HCT116 (cell line): Measurements from ENCODE around the gene RAB3C. TPM values are rescaled to one million over a fixed set of nuclear protein-coding genes. Genes with fewer than 3 reads are reported as not detected.

ENCODE experiments used
- ATAC-seq: fragments of 200-7000 bp; cut with Tn5 transposase; 2 replicates; pipeline ENCODE4 v1.9.1; 2020; ENCODE audit warnings: mild to moderate bottlenecking, moderate library complexity
- BruUV-seq: library from RNA; stranded (reverse); fragments of 400-500 nt; replicated peaks from 2 replicates; lab custom pipeline; 2021; lab: Mats Ljungman, UMichigan
- CTCF ChIA-PET: fragments of 300-600 bp; sonication (Branson Sonifier 250); formaldehyde crosslinking; loops from one replicate; lab custom pipeline; 2021; ENCODE audit warnings: antibody characterized with exemption; lab: Charles Lee
- POLR2A ChIA-PET: fragments of 300-600, 350-600 bp; sonication (Branson Sonifier 250); formaldehyde crosslinking; loops from one replicate; lab custom pipeline; 2021; ENCODE audit warnings: antibody characterized with exemption; lab: Charles Lee
- RAD21 ChIA-PET, 2 experiments: fragments of 300-600 bp; sonication (Branson Sonifier 250); formaldehyde crosslinking; loops; one replicate each; lab custom pipeline; 2023; ENCODE audit warnings: low total read pairs in 2 of 2; ENCODE audit not compliant: uncharacterized antibody in 2 of 2, unreplicated experiment in 2 of 2, low non-redundant PET in 1 of 2; lab: Charles Lee
- DNase-seq: peaks from one replicate; pipeline ENCODE4 v3.0.0-alpha.2; 2010; ENCODE audit warnings: low read depth, low spot score
- H2AFZ ChIP-seq: fragments of 200-600 bp; shearing (Covaris generic), sonication (generic); 2 replicates; pipeline ENCODE4 v1.6.1; 2017; ENCODE audit warnings: low read depth, mixed run types, mixed read lengths, antibody characterized with exemption, low read length; ENCODE audit not compliant: poor library complexity, severe bottlenecking
- H3K27ac ChIP-seq: 2 replicates; pipeline ENCODE4 v1.5.1; 2012; ENCODE audit warnings: low read depth, low read length
- H3K27me3 ChIP-seq: fragments of 200-600 bp; sonication (generic); 2 replicates; pipeline ENCODE4 v1.6.1; 2016; ENCODE audit warnings: mixed run types, low read length, mixed read lengths; ENCODE audit not compliant: insufficient read depth
- H3K36me3 ChIP-seq, 2 experiments: fragments of 200-500 bp in 1 of 2; fragments of 200-600 bp in 1 of 2; sonication (Bioruptor generic) in 1 of 2; sonication (generic) in 1 of 2; 2 replicates each; pipeline versions ENCODE4 v1.5.1 to v1.6.1; 2014 to 2016; ENCODE audit warnings: low read length in 2 of 2, inconsistent platforms in 1 of 2, mixed read lengths in 1 of 2, mixed run types in 1 of 2; ENCODE audit not compliant: insufficient read depth in 2 of 2, control insufficient read depth in 1 of 2
- H3K4me1 ChIP-seq, 2 experiments: fragments of 200-600 bp in 1 of 2; sonication (generic) in 1 of 2; 2 replicates each; pipeline versions ENCODE4 v1.5.1 to v1.6.1; 2012 to 2017; ENCODE audit warnings: low read length in 2 of 2, inconsistent platforms in 1 of 2, mild to moderate bottlenecking in 1 of 2, mixed read lengths in 1 of 2, mixed run types in 1 of 2, moderate library complexity in 1 of 2; ENCODE audit not compliant: insufficient read depth in 2 of 2, control insufficient read depth in 1 of 2
- H3K4me2 ChIP-seq: fragments of 200-600 bp; sonication (generic); 2 replicates; pipeline ENCODE4 v1.6.1; 2017; ENCODE audit warnings: mixed run types, low read length, mixed read lengths
- H3K4me3 ChIP-seq, 2 experiments: fragments of 200-600 bp in 1 of 2; sonication (generic) in 1 of 2; replicated peaks in 1 of 2; 2 replicates each; pipeline ENCODE4 v1.5.1; 2011 to 2016; ENCODE audit warnings: low read length in 2 of 2, control low read depth in 1 of 2, low read depth in 1 of 2, mild to moderate bottlenecking in 1 of 2, mixed read lengths in 1 of 2, mixed run types in 1 of 2
- H3K79me2 ChIP-seq: fragments of 200-600 bp; sonication (generic); 2 replicates; pipeline ENCODE4 v1.6.1; 2017; ENCODE audit warnings: mild to moderate bottlenecking, mixed run types, low read length, moderate library complexity, mixed read lengths; ENCODE audit not compliant: insufficient read depth
- H3K9ac ChIP-seq: fragments of 200-600 bp; sonication (generic); 2 replicates; pipeline ENCODE4 v1.6.1; 2016; ENCODE audit warnings: low read length, mixed read lengths
- H3K9me2 ChIP-seq: fragments of 200-600 bp; sonication (generic), shearing (Covaris generic); 2 replicates; pipeline ENCODE4 v1.6.1; 2017; ENCODE audit warnings: mixed run types, mild to moderate bottlenecking, moderate library complexity; ENCODE audit not compliant: insufficient read depth
- H3K9me3 ChIP-seq, 2 experiments: fragments of 200-500 bp in 1 of 2; fragments of 200-600 bp in 1 of 2; sonication (Bioruptor generic) in 1 of 2; sonication (generic) in 1 of 2; 2 replicates each; pipeline ENCODE4 v1.6.1; 2014 to 2017; ENCODE audit warnings: low read length in 2 of 2, mixed read lengths in 2 of 2, inconsistent platforms in 1 of 2, low read depth in 1 of 2, mild to moderate bottlenecking in 1 of 2, mixed run types in 1 of 2, moderate library complexity in 1 of 2; ENCODE audit not compliant: control insufficient read depth in 1 of 2, insufficient read depth in 1 of 2
- H4K20me1 ChIP-seq: fragments of 200-600 bp; sonication (generic), shearing (Covaris generic); 2 replicates; pipeline ENCODE4 v1.6.1; 2017; ENCODE audit warnings: mixed run types, mild to moderate bottlenecking, moderate library complexity; ENCODE audit not compliant: insufficient read depth
- ATF3 ChIP-seq: IDR thresholded peaks from 2 replicates; pipeline ENCODE4 v1.6.1; 2012
- CBX3 ChIP-seq: IDR thresholded peaks from 2 replicates; pipeline ENCODE4 v1.6.1; 2012; ENCODE audit warnings: low read depth
- CTCF ChIP-seq, 3 experiments: fragments of 200-600 bp in 1 of 3; sonication (generic) in 1 of 3; IDR thresholded peaks in 2 of 3; conservative IDR thresholded peaks in 1 of 3; 2 replicates each; pipeline ENCODE4 v1.5.1; 2012 to 2017; ENCODE audit warnings: low read depth in 2 of 3, low read length in 2 of 3, antibody characterized with exemption in 1 of 3, borderline replicate concordance in 1 of 3, control low read depth in 1 of 3, mild to moderate bottlenecking in 1 of 3, mixed read lengths in 1 of 3, mixed run types in 1 of 3, moderate library complexity in 1 of 3; ENCODE audit not compliant: insufficient read depth in 1 of 3
- EGR1 ChIP-seq: IDR thresholded peaks from 2 replicates; pipeline ENCODE4 v1.6.1; 2012; ENCODE audit warnings: low read depth
- EZH2phosphoT487 ChIP-seq: fragments of 200-600 bp; IDR thresholded peaks from 2 replicates; pipeline ENCODE4 v1.6.1; 2018; ENCODE audit warnings: antibody characterized with exemption, borderline replicate concordance
- POLR2A ChIP-seq: IDR thresholded peaks from 2 replicates; pipeline ENCODE4 v1.7.0; 2011; ENCODE audit warnings: borderline replicate concordance; ENCODE audit not compliant: insufficient read depth, insufficient read length; ENCODE audit errors: extremely low read depth
- REST ChIP-seq: IDR thresholded peaks from 2 replicates; pipeline ENCODE4 v1.6.1; 2012; ENCODE audit warnings: low read depth
- SIN3A ChIP-seq: IDR thresholded peaks from 2 replicates; pipeline ENCODE4 v1.6.1; 2012; ENCODE audit warnings: low read depth
- SP1 ChIP-seq: IDR thresholded peaks from 2 replicates; pipeline ENCODE4 v1.6.1; 2012; ENCODE audit warnings: low read depth
- SRF ChIP-seq: IDR thresholded peaks from 2 replicates; pipeline ENCODE4 v1.6.1; 2012; ENCODE audit warnings: low read depth
- TCF7L2 ChIP-seq: IDR thresholded peaks from 2 replicates; pipeline ENCODE4 v1.7.0; 2011; ENCODE audit warnings: borderline replicate concordance, inconsistent platforms; ENCODE audit not compliant: insufficient read depth, insufficient read length; ENCODE audit errors: extremely low read depth
- YY1 ChIP-seq: IDR thresholded peaks from 2 replicates; pipeline ENCODE4 v1.6.1; 2011; ENCODE audit warnings: low read length, low read depth, moderate library complexity, mild to moderate bottlenecking; ENCODE audit not compliant: insufficient replicate concordance; ENCODE audit errors: extremely low read depth
- ZBTB33 ChIP-seq: IDR thresholded peaks from 2 replicates; pipeline ENCODE4 v1.6.1; 2011; ENCODE audit warnings: mild to moderate bottlenecking, low read length, moderate library complexity; ENCODE audit not compliant: insufficient replicate concordance; ENCODE audit errors: extremely low read depth
- ZFX ChIP-seq: fragments of 450-650 bp; IDR thresholded peaks from 2 replicates; pipeline ENCODE4 v1.6.1; 2017
- ZNF274 ChIP-seq: fragments of 200-500 bp; sonication (Bioruptor generic); IDR thresholded peaks from 2 replicates; pipeline ENCODE4 v1.6.1; 2014; ENCODE audit warnings: mild to moderate bottlenecking, low read depth, low read length, inconsistent platforms
- intact Hi-C: fragments of 100-400 bp; cut with micrococcal nuclease; formaldehyde crosslinking; loops from 2 replicates; pipeline ENCODE4 v1.10.0; 2022
- total RNA-seq: library from RNA; stranded (reverse); gene quantifications from one replicate; pipeline ENCODE4 v1.2.1, GENCODE V29; 2021; ENCODE audit not compliant: unreplicated experiment

RAB3C gene
- total RNA-seq, 1 experiment from 2014 or later, result not detected

GRCh38 chr5:58838729-58839128 lies 255.9 kb downstream of the RAB3C start (continued):
- TF ChIP-seq ZBTB33 (no peak), POLR2A (no peak), CBX3 (no peak)

GRCh38 chr5:58842852-58843251 lies 260.0 kb downstream of the RAB3C start:
- Histone ChIP-seq H3K79me2 (no peaks in the 10 kb centered on the region), H3K27ac (no peak overlapping the region), H3K36me3 (no peaks in the 10 kb centered on the region), H3K4me1 (no peaks in the 10 kb centered on the region), H3K9ac (no peak overlapping the region), H3K27me3 (no peaks in the 10 kb centered on the region), H2AFZ (no peak overlapping the region), H3K4me2 (no peak overlapping the region), H3K4me3 (no peak overlapping the region), H3K9me2 (no peaks in the 10 kb centered on the region), H3K9me3 (no peaks in the 10 kb centered on the region), H4K20me1 (no peaks in the 10 kb centered on the region)
- CTCF ChIA-PET, result no interaction called here
- intact Hi-C loops, result loop anchor here (5.0 kb wide), 1 partner anchor 356 kb away; no protein-coding TSS in a partner anchor
- no peak for DNase-seq
- RAD21 ChIA-PET, result no interaction called here
- no TSS peak for BruUV-seq
- POLR2A ChIA-PET, result no interaction called here
- no peak for ATAC-seq
- TF ChIP-seq EGR1 (no peak), SRF (no peak), CTCF (IDR thresholded peaks at IDR 0.05 in 2 of 3, conservative IDR thresholded peaks at IDR 0.05 in 1 of 3; ENCODE audit: borderline replicate concordance in 1 of 3, insufficient read depth in 1 of 3, low read depth in 2 of 3, low read length in 2 of 3) (no peak), ZFX (no peak), EZH2phosphoT487 (no peak), REST (no peak), ZBTB33 (no peak), TCF7L2 (no peak), ZNF274 (no peak), SIN3A (no peak), SP1 (no peak), YY1 (no peak), ATF3 (no peak)
